Fibroblast of peridontal ligament (primary cell): ENCODE data around the gene LRCOL1.

ENCODE experiments used
- DNase-seq: peaks from one replicate; pipeline ENCODE4 v3.0.0-alpha.2; 2010; ENCODE audit errors: extremely low read depth

The LRCOL1 gene

DNA sequence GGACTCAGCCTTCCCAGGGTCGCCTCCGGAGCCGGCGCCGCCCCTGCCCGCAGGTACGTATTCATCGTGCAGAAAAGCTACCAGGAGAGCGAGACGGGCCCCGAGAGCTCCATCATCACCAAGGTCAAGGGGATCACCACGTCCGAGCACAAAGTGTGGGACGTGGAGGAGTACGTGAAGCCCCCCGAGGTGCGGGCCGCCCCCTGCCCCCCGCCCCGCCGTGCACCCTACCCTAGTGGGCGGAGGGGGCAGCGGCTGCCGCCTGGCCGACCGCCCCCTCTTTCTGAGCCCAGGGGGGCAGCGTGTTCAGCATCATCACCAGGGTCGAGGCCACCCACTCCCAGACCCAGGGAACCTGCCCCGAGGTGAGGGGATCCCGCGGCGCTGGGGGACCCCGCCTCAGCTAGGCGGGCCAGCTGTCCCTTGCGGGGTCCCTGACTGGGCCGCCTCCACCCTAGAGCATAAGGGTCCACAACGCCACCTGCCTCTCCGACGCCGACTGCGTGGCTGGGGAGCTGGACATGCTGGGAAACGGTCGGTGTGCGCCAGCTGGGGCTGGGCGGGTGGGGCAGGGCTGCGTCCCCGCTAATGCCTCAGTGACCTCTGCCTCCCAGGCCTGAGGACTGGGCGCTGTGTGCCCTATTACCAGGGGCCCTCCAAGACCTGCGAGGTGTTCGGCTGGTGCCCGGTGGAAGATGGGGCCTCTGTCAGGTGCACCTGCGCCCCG lies 9.2 kb upstream of the LRCOL1 start:
- DNase-seq, result no peak

DNA sequence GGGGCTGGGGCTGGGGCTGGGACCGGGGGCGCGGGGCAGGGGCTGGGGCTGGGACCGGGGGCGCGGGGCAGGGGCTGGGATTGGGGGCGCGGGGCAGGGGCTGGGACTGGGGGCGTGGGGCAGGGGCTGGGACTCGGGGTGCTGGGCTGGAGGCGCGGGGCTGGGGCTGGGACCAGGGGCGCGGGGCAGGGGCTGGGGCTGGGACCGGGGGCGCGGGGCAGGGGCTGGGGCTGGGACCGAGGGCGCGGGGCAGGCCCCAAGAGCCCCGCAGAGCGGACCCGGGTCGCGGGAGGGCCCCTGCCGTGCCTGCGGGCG lies 8.6 kb upstream of the LRCOL1 start:
- no peak for DNase-seq

DNA sequence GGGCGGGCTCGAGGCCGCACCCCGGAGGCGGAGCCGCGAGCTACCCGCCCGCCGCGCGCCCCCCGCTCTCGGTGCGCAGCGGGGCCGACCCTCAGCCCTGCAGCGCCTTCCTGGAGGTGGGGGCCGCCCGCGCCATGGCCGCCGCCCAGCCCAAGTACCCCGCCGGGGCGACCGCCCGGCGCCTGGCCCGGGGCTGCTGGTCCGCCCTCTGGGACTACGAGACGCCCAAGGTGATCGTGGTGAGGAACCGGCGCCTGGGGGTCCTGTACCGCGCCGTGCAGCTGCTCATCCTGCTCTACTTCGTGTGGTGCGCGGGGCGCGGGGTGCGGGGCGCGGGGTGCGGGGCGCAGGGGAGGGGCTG lies 8.3 kb upstream of the LRCOL1 start, which contains the start of gene P2RX2:
TSS of gene P2RX2 (plus strand) at position 94 of the 361 bp plus-strand sequence. CDS start at position 135, 41 bp downstream.
- no peak for DNase-seq

DNA sequence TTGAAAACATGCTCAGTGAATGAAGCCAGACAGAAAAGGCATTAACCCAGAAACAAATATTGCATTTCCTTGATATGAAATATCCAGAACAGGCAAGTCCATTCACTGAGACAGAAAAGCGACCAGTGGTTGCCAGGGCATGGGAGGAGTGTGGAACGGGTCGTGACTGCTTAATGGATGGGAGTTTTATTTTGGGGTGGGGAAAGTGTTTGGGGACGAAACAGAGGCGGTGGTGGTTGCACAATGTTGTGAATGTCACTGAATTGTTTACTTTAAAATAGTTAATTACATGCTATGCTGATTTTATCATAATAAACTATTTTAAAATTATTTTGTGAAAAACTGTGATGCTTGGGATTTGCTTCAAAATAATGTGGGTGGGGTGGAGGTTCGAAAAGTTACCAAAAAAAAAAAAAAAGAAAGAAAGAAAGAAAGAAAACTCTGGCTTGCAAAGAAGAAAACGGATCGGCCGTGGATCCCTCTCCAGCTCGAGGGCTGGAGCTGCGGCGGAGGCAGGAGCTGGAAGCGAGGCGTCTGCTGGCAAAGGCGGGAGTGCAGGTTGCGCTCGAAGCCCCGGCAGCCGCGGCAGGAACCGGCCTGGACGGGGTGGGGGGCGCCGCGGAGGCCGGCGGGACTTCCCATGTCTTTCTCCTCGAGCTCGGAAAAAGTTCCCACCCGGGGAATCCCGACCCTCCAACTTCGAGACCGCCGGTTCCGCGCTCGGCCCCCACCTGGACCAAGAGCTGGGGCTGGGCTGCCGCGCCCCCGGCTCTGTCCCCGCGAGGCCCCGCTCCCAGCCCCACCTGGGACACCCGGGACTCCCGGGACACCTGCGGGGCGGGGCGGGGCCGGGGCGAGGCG lies 7.7 kb upstream of the LRCOL1 start:
- DNase-seq, result no peak

DNA sequence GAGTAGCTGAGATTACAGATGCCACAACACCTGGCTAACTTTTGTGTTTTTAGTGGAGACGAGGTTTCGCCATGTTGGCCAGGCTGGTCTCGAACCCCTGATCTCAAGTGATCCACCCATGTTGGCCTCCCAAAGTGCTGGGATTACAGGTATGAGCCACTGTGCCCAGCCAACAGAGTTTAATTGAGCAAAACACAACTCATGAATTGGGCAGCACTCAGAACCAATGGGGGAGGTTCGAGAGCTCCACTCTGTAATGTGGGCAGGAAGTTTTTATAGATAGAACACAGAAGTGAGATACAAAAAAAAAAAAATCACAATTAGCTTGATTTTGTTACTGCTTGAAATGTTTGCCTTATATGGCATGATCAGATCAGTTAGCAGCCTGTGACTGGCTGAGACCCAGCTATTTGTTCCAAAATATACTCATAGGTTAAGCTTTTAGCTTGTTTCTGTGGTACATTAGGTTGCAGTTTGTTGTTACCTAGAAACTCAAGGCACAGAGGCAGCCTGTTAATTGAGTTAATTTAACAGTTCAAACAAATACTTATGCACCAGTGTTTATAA lies 6.8 kb upstream of the LRCOL1 start:
- DNase-seq, result no peak

GRCh38 chr12:132615579-132616038 lies 5.2 kb upstream of the LRCOL1 start:
- DNase-seq, result no peak

DNA sequence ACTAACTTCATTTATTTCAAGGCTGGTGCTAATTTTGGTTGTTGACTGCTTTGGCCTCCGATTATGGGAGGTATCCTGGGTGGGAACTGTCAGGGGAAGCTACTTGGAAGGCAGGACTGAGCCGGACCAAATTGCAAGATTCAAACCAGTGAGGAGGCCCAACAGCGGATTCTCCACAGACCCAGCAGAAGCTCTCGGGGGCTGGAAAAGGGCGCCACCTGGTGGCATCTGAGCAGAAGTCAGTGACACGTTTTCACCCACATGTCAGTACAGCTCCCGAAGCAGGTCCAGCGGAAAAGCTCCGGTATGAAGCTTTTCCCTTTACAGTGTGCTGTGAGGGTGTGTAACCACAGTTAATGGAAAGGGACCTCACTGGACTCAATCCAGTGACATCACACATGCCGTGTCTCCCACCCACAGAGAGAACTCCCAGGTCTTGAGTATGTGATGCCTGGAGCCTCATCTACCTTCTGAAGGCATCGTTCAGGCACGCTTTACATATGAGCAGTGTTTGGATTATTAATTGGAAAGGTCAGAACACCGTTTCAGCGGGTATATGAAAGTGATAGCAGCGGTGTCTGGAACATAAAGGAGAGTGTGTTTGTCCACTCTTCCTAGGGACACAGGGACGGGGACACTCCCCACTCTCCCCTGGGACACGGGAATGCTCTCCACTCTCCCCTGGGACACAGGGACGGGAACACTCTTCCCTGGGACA lies 4.6 kb upstream of the LRCOL1 start:
- DNase-seq, result peak; percentile 85

- DNase-seq, result no peak
These were observed 3.6 kb upstream of the LRCOL1 start for GRCh38 chr12:132614029-132614428.

- no peak for DNase-seq
These were observed 1.2 kb upstream of the LRCOL1 start for GRCh38 chr12:132611620-132612019.

DNA sequence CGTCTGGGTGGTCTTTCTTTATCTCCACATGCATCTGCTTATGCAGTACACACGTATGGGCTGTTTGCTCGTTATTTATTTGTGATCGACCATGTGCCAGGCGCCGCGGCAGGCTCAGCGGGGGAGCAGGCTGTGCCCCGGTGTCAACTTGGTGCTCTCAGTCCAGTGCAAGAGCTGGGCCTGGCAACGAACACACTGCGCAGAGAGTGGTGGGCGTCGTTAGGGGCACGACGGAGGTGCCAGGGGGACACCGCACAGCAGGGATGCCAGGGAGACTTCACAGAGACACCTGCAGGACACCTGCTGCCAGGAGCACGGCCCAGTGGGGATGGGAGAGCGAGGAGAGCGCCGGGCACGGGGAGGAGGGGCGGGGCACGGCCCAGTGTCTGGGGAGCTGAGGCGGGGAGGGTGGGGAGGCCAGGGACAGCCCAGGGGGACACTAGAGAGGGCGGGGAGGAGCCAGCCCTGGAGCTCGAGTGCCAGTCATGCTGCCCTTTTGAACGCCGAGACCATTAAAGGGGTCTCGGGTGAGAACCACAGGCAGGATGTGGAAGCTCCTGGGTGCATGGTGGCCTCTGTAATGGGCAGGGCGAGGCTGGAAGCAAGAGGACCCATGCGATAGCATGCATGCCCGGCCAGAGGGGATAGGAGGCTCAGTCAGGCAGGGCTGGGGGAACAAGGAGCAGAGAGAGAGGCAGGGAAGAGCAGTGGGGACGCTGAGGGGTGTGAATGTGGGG lies 652 bp upstream of the LRCOL1 start:
- DNase-seq, result no peak

DNA sequence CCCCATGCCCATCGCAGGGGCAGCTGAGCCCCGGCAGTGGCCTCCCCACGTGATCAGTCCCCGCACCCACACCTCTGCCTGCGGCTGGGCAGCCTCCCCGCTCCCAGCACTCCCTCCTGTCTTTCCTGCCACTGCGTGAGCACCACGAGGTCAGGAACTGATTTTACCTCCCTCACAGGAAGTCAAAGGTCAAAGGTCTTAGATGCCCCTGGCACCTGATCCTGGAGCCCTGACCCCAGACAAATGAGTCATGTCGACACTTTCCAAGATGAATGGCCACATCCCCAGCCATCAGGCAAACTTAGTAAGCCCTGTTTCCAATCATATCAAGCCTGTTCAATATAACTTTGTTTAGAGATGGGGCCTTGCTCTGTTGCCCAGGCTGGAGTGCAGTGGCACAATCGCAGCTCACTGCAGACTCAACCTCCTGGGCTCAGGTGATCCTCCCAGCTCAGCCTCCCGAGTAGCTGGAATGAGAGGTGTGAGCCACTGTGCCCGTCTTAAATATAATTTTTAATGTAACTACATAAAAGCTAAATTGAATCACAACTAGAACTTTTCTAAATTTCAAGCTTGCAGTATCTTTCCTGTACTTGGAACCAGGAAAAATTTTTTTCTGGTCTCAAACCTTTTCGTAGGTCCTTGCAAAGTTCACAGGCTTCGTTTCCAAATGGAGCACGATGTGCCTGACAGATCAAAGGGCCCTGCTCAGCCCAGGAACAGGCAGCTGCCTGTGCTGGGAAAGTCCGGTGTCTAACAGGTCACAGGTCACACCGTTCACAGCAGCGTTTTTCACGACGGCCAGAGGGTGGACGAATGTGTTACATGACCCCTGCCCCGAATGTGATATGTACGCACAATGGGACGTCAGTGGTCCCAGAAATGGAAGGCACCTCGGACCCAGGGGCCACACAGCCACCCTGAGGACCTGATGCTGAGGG lies 1.9 kb downstream of the LRCOL1 start:
- no peak for DNase-seq

- DNase-seq, result no peak
These were observed 3.5 kb downstream of the LRCOL1 start for GRCh38 chr12:132606927-132607326.

DNA sequence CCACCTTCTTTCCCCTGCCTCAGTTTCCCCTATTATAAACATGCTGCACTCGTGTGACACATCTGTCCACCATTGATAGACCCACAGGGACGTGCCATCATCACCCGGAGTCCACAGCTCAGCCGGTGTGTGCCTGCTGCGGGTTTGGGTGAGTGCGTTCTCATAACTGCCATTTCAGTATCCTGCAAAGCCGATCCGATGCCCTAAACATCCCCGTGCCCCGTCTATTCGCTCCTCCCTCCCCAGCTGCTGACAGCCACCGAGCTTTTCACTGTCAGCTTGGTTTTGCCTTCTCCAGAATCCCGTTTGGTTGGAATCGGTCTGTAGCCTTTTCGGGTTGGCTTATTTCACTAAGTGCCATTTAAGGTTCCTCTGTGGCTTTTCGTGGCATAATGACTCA lies 3.9 kb downstream of the LRCOL1 start:
- DNase-seq, result no peak

GRCh38 chr12:132605892-132606291 lies 4.5 kb downstream of the LRCOL1 start:
- no peak for DNase-seq

- DNase-seq, result no peak
These were observed 5.5 kb downstream of the LRCOL1 start for GRCh38 chr12:132604668-132605441.

DNA sequence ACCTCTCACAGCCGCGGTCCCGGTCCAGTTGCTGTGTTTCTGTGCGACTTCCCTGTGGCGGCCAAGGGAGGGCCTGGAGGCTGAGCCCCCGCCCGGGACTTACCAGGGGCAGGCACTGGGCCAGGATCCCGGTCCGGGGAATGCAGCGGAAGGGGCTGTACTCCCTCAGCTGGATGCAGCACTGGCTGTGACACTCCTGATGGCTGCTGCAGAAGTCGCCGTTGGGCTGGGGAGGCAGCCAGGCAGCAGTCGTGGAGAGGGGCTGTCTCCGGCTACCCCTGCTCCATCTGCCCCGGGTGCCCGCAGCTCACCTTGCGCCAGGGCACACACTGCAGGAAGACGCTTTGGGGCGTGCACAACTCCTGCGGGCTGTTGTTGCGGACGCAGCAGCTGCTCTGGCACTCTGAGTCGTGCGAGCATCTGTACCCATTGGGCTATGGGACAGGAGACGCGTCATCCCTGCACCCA lies 6.2 kb downstream of the LRCOL1 start:
- DNase-seq, result no peak

GRCh38 chr12:132603240-132604150 lies 6.9 kb downstream of the LRCOL1 start:
- DNase-seq, result no peak

DNA sequence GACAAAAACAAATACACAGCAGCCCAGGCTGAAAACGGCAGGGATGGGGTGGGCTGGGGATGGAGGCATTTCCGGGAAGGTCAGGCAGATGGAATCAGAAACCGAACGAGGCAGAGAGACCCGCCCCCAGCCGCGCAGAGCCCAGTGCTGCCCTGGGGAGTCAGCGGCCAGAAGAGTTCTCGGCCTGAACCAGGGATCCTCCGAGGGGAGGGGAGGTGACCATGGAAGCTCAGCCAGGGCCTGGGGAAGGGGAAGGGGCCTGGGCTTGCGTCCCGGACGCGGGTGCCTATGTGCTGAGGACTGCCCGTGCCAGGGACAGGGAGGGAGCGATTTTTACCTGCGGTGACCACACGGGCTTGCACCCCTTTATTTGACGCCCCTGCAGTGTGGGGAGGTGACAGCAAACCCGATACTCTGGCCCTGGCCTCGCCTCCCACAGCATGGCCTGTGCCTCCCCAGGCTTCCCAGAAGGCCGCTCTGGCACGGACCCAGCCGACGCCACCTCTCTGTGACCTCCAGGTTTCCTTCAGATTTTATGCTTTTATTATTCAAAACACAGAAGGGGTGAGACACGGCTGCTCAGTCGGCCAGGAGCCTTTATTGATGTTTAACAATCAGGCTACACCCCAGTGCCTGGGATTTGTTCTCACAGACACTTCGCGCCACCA lies 7.7 kb downstream of the LRCOL1 start:
- DNase-seq, result no peak
